ENCODE results near the gene CDKL2. TPM values are rescaled to one million over a fixed set of nuclear protein-coding genes. Genes with fewer than 3 reads are reported as not detected.
A peak's percentile ranks its signal among the peaks of the same experiment; 100 is the strongest.

CDKL2 gene
- total and polyA plus RNA-seq, 2 of the 8 experiments (the other 6 are each of a cell fraction or from before 2014, with no cell fraction given) = 1.4 to 2.1 TPM

- no peak overlapping the region for H3K27ac ChIP-seq (ENCODE audit: low read depth, low read length)
- H3K14ac ChIP-seq (ENCODE audit: insufficient read length) = no peak overlapping the region
- no peak overlapping the region for H3K18ac ChIP-seq (ENCODE audit: extremely low read depth, low read length)
- H2AFZ ChIP-seq (ENCODE audit: low read length) = no peak overlapping the region
- H4K91ac ChIP-seq (replicated peaks; ENCODE audit: insufficient read length, low read length) = no peak overlapping the region
- FAIRE-seq (peak; percentile 74), DNase-seq (ENCODE audit: low read depth in 1 of 2, low spot score in 2 of 2) (no peak)
- ChIA-PET CTCF (ENCODE audit: partially characterized antibody) (interaction anchor here (0.8 to 4.5 kb wide), 22 partner anchors 8 to 189 kb away, joined by 3 to 35 read pairs (median 4); partner anchors contain the start of gene USO1), POLR2A (ENCODE audit: partially characterized antibody) (interaction anchor here (0.7 to 2.7 kb wide), 8 partner anchors 11 to 70 kb away, joined by 3 to 9 read pairs (median 4); partner anchors contain the start of genes G3BP2 and USO1)
- no peak overlapping the region for H2BK20ac ChIP-seq (ENCODE audit: low read length)
- H3K27me3 ChIP-seq (replicated peaks in 1 of 4; ENCODE audit: control insufficient read depth in 3 of 4, extremely low read depth in 1 of 4, insufficient read depth in 3 of 4, low read length in 3 of 4) = no peaks in the 10 kb centered on the region
- no peak overlapping the region for H3K4ac ChIP-seq (replicated peaks; ENCODE audit: insufficient read length, low read depth, low read length)
- H3K23ac ChIP-seq (ENCODE audit: insufficient read length) = no peak overlapping the region
- peaks cover 0 to 80% of the 10 kb centered on the region in 2 experiments; a peak in 3 of 4 replicates for H3K79me2 ChIP-seq (ENCODE audit: control insufficient read depth in 1 of 2, insufficient read depth in 2 of 2, low read length in 2 of 2)
- H4K8ac ChIP-seq (ENCODE audit: extremely low read depth, insufficient read depth, low read length) = no peak overlapping the region; the same call in 1 of the 2 replicates
- H4K20me1 ChIP-seq (replicated peaks in 1 of 2; ENCODE audit: control insufficient read depth in 1 of 2, insufficient read depth in 2 of 2, low read length in 2 of 2) = peaks cover 6 to 7% of the 10 kb centered on the region in 2 experiments
- H3K23me2 ChIP-seq (ENCODE audit: low read depth, low read length) = no peaks in the 10 kb centered on the region
- H3K36me3 ChIP-seq (ENCODE audit: control insufficient read depth in 2 of 4, insufficient read depth in 4 of 4, low read length in 3 of 4) = peaks cover 13 to 94% (median 53%) of the 10 kb centered on the region in 4 experiments; a peak in 7 of 8 replicates
- no peaks in the 10 kb centered on the region for H3K9me3 ChIP-seq (ENCODE audit: insufficient read depth in 2 of 2, low read depth in 1 of 2, low read length in 1 of 2)
- no peaks in the 10 kb centered on the region for H3K4me1 ChIP-seq (replicated peaks in 1 of 4; ENCODE audit: control insufficient read depth in 3 of 4, insufficient read depth in 4 of 4, low read length in 3 of 4)
- H3K4me3 ChIP-seq (ENCODE audit: extremely low read depth in 1 of 4, insufficient read depth in 2 of 4, low read depth in 3 of 4, low read length in 4 of 4) = no peak overlapping the region
- WGBS, 2 experiments (ENCODE audit: extremely low coverage in 1 of 2, insufficient coverage in 1 of 2, insufficient read length in 1 of 2, insufficient replicate concordance in 2 of 2, low coverage in 1 of 2, low lambda C conversion rate in 2 of 2, missing lambda C conversion rate in 1 of 2) = 80% methylated on average over 2 of the region's 2 CpGs; no CpG with 5 or more reads in 1 of the 2 experiments
- H3K79me1 ChIP-seq (ENCODE audit: low read depth, low read length) = no peaks in the 10 kb centered on the region
- H2AK5ac ChIP-seq (ENCODE audit: low read depth, low read length) = no peak overlapping the region
- no peak overlapping the region for H2BK5ac ChIP-seq (ENCODE audit: low read depth, low read length)
- no peak overlapping the region for H4K5ac ChIP-seq (ENCODE audit: insufficient read length, low read depth, low read length)
- no peak overlapping the region for H3K56ac ChIP-seq (replicated peaks; ENCODE audit: insufficient read length, low read depth, low read length)
- H3K4me2 ChIP-seq (ENCODE audit: insufficient read depth in 1 of 2, low read depth in 2 of 2, low read length in 2 of 2) = no peak overlapping the region
- no peak overlapping the region for H2BK120ac ChIP-seq (replicated peaks; ENCODE audit: low read depth, low read length)
- no peak overlapping the region for H2BK12ac ChIP-seq (ENCODE audit: low read depth, low read length)
- no peak overlapping the region for H3K9ac ChIP-seq (replicated peaks in 1 of 4; ENCODE audit: extremely low read depth in 1 of 4, low read depth in 3 of 4, low read length in 3 of 4)
- no peak overlapping the region for H2BK15ac ChIP-seq (ENCODE audit: low read length)
- TF ChIP-seq CTCF (IDR thresholded peaks at IDR 0.05; ENCODE audit: control extremely low read depth in 1 of 3, insufficient read depth in 1 of 3, low read depth in 1 of 3, low read length in 3 of 3) (peak in 2 of 3 experiments; percentile 61 to 69; a peak in 3 of 4 replicates), CTBP2 (IDR thresholded peaks at IDR 0.05; ENCODE audit: borderline replicate concordance, insufficient read depth, insufficient read length, low read length) (no peak), CEBPB (IDR thresholded peaks at IDR 0.05; ENCODE audit: low read depth, low read length) (no peak), KDM1A (IDR thresholded peaks at IDR 0.05; ENCODE audit: borderline replicate concordance, low read length) (no peak), HDAC2 (IDR thresholded peaks at IDR 0.05; ENCODE audit: borderline replicate concordance in 1 of 2, low read depth in 2 of 2, low read length in 2 of 2) (no peak), HDAC6 (IDR thresholded peaks at IDR 0.05; ENCODE audit: low read depth, low read length) (no peak), GTF2F1 (IDR thresholded peaks at IDR 0.05; ENCODE audit: borderline replicate concordance, low read depth, low read length) (no peak), SIN3A (conservative IDR thresholded peaks at IDR 0.05 in 1 of 2, IDR thresholded peaks at IDR 0.05 in 1 of 2; ENCODE audit: low read depth in 1 of 2, low read length in 2 of 2) (0 out of 4 replicates have a peak, but pooled peaks of 1 of the 2 experiments have one; percentile 25)
Measured at GRCh38 chr4:75653845-75654503, 23.6 kb upstream of the CDKL2 start.

Measured in H1 (cell line).